GM21786 (cell line): ENCODE data around the gene HAGHL.
"Not testable (repeated sequence)": the region's sequence is repeated elsewhere in the genome, so short reads cannot be mapped to it uniquely, and the experiment has no call there.

Source experiments
- ATAC-seq: cut with Tn5 transposase; IDR thresholded peaks from one replicate; pipeline ENCODE4 v1.9.1; 2021; ENCODE audit not compliant: unreplicated experiment

The HAGHL gene

GRCh38 chr16:767743-768235 is 40.9 kb downstream of the HAGHL start:
- ATAC-seq: no peak

- no peak for ATAC-seq
These were observed 41.5 kb downstream of the HAGHL start for GRCh38 chr16:768428-768827.

- ATAC-seq: no peak
These were observed 42.4 kb downstream of the HAGHL start for GRCh38 chr16:769184-769784.

- no peak for ATAC-seq
These were observed 43.0 kb downstream of the HAGHL start for GRCh38 chr16:769934-770333.

DNA sequence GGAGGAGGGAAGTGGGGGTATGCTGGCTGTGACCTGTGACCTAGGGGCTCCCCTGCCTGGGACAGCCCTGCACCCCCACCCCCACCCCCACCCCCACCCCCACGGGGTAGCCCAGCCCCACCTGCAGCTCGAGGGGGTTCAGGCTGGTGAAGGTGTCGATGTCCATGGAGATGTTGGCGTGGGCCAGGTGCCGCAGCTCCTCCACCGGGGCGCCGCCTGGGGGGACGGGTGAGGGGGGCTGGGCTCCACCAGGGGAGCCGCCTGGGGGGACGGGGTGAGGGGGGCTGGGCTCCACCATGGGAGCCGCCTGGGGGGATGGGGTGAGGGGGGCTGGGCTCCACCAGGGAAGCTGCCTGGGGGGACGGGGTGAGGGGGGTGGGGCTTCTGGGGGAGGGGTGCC is 43.5 kb downstream of the HAGHL start:
- ATAC-seq: no peak

DNA sequence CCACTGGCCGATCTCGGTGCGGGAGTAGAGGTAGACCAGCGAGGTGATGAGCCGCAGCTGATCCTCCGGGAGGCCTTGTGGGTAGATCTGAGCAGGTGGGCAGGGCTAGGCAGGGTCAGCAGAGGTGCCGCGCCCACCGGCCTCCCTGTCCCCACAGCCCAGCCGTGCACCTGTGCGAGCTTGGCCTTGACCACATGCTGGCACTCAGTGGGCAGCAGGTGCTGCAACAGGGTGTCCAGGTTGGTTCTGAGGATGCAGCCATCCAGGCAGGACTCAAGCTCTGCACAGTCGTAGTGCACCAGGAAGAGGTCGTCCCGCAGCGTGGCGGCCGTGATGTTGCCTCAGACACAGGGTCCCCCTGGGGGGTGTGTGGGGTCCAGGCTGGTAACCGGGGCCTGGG is 46.1 kb downstream of the HAGHL start:
- no peak for ATAC-seq

DNA sequence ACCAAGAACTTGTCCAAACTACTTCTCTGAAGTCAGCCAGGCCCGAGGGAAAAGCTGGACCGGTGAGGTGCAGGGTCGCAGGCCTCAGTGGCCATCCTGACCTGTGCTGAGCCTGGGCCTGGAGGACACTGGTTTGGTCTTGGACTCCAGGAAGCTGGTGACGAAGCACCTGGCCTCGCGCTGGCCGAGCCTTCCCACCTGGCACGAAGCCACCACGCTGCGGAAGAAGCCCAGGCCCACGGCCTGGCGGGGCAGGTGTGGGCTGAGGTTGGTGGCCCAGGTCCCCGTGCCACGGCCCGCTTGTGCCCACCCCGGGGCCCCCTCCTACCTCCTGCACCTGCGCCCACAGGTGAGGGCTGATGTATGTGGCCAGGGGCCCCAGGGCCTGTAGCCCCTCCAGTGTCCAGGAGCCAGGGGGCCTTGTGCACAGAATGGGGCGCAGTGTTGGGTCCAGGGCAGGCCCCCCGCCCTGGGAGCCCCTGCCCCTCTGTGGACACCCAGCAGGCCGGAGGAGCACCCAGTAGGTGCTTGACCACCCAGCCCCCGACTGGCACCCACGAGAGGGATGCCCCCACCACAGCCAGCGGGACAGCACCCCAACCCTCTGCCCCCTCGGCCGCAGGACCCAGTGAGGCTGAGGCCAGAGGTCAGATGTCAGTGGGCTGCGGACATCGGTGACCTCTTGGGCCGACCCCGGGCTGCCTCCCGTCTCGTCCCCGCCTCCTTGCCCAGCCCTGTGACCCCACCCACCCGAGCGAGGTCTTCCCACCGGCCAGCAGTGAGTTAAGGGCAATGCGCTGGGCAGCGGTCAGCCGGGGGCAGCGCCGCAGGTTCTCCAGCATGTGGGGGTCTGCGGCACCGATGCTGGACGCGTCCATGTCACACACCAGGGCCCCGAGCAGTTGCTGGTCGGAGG is 47.4 kb downstream of the HAGHL start:
- ATAC-seq: no peak

DNA sequence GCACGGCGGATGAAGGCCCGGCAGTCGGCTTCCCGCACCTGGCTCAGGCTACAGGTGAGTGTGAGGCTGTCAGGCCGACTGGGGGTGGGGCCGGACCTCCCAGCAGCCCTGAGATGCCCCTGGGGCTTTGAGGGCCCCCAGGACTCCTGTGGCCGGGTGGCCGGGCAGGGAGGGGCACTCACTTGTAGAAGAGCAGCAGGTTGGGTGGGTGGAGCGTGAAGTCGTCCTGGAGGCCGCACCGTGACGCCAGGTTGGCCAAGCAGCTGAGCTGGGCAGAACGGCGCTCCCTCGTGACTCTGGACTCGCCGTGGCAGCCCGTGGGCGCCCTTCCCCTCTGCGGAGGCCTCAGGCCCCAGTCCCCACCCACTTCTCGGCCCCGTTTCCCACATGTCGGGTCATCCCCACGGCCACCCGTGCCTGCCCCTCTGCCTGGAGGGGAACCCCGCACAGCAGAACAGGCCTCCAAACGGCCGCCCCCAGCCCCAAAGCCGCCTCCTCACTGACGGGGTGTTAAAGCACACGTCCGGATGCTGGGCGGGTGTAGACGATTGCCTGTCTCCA is 48.4 kb downstream of the HAGHL start:
- ATAC-seq: no peak

- not testable (repeated sequence) for ATAC-seq
These were observed 49.4 kb downstream of the HAGHL start for GRCh38 chr16:776298-776697.

DNA sequence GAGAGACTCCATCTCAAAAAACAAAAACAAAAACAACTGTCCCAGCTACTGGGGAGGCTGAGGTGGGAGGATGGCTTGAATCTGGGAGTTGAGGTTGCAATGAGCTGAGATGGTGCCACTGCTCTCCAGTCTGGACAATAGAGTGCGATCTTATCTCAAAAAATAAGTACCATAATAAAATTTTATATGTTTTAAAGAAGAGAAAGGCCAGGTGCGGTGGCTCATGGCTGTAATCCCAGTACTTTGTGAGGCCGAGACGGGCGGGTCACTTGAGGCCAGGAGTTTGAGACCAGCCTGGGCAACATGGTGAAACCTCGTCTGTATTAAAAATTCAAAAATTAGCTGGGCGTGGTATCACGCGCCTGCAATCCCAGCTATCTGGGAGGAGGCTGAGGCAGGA is 49.9 kb downstream of the HAGHL start:
- ATAC-seq: no peak

DNA sequence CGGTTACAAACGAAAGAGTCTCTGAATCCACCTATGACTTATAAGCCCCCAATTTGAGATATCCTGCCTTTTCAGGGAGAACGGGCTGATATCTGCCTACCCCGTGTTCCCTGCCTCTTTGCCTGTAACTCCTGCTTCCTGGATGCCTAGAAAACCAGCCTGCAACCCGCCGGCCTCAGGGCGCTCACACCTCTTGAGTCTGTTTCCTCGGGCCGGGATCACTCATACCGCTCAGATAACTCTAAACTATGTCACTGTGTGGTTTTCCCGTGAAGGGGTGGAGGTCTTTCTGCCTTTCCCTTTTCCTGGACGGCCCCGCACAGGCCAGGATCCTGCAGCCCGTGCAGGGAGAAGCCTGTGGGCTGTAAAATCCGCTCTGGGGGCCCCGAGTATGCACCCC is 50.9 kb downstream of the HAGHL start:
- ATAC-seq: no peak

GRCh38 chr16:778447-778846 is 51.5 kb downstream of the HAGHL start:
- ATAC-seq: no peak

DNA sequence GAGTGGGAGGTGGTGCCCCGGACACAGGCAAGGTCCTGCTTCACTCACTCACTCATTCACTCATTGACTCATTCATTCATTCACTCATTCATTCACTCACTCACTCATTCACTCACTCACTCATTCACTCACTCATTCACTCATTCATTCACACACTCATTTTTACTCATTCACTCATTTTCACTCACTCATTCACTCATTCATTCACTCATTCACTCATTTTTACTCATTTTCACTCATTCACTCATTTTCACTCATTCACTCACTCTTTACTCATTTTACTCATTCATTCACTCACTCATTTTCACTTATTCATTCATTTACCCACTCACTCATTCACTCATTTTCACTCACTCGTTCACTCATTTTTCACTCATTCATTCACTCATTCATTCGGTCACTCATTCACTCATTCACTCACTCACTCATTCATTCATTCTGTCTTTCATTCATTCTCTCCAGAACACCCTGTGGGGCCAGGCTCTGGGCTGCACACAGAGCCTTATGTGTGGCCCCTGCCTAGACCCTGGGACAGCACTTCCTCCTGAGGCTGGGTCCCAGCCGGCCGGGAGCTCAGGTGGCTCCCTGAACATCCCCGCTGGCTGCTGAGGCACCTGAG is 52.1 kb downstream of the HAGHL start:
- no peak for ATAC-seq
